Prostate gland (tissue), 2 donors: ENCODE results near the gene MAP3K7. TPM values are rescaled to one million over a fixed set of nuclear protein-coding genes. Genes with fewer than 3 reads are reported as not detected.
A peak's percentile ranks its signal among the peaks of the same experiment; 100 is the strongest.

Source experiments
- DNase-seq: peaks from one replicate; pipeline ENCODE4 v3.0.0-alpha.2; 2019; ENCODE audit warnings: low spot score
- H3K27ac ChIP-seq, 2 donors: fragments of 200-600 bp; sonication (generic); 2 replicates each; pipeline ENCODE4 v1.5.1; 2017 to 2019
- H3K27me3 ChIP-seq: fragments of 200-600 bp; sonication (generic); replicated peaks from 2 replicates; pipeline ENCODE4 v1.5.1; 2019; ENCODE audit not compliant: insufficient read depth
- H3K36me3 ChIP-seq, 2 donors: fragments of 200-600 bp; sonication (generic); 1 replicate in 1 of 2; 2 replicates in 1 of 2; pipeline versions ENCODE4 v1.5.1 to v1.8.1; 2017 to 2019
- H3K4me1 ChIP-seq: fragments of 200-600 bp; sonication (generic); replicated peaks from 2 replicates; pipeline ENCODE4 v1.5.1; 2019
- H3K4me3 ChIP-seq, 2 donors: fragments of 200-600 bp; sonication (generic); 2 replicates each; pipeline ENCODE4 v1.5.1; 2017 to 2019
- H3K9me3 ChIP-seq: fragments of 200-600 bp; sonication (generic); 2 replicates; pipeline ENCODE4 v1.5.1; 2017
- POLR2A ChIP-seq: fragments of 450-650 bp; IDR thresholded peaks from one replicate; pipeline ENCODE4 v1.6.1; 2016; ENCODE audit warnings: antibody characterized with exemption, mild to moderate bottlenecking
- POLR2AphosphoS5 ChIP-seq: sonication (generic); formaldehyde crosslinking; IDR thresholded peaks from one replicate; pipeline ENCODE4 v1.6.1; 2017; ENCODE audit warnings: antibody characterized with exemption
- WGBS: methylation state at CpG from one replicate; pipeline ENCODE4 v1.1.5; 2018; 5-methylcytosine and 5-hydroxymethylcytosine counted together
- intact Hi-C: fragments of 100-400 bp; cut with DNase I; formaldehyde crosslinking; loops from one replicate; pipeline ENCODE4 v1.14.2; 2022
- total RNA-seq, 2 donors: library from RNA; depleted of rRNA; stranded (reverse); fragments of >200 nt; gene quantifications; one replicate each; pipeline ENCODE4 v1.1.0, GENCODE V29; 2016
- TF ChIP-seq, protein P1 (sequence below), 4 experiments: fragments of 200-600 bp in 2 of 4; fragments of 450-650 bp in 2 of 4; sonication (generic) in 2 of 4; IDR thresholded peaks; 1 replicate in 3 of 4; 2 replicates in 1 of 4; pipeline ENCODE4 v1.5.1; 2016 to 2019; ENCODE audit warnings: antibody characterized with exemption in 4 of 4, mild to moderate bottlenecking in 2 of 4, moderate library complexity in 2 of 4

The MAP3K7 gene
- total RNA-seq, 2 donors from 2014 or later: 22.2 to 31.0 TPM

DNA sequence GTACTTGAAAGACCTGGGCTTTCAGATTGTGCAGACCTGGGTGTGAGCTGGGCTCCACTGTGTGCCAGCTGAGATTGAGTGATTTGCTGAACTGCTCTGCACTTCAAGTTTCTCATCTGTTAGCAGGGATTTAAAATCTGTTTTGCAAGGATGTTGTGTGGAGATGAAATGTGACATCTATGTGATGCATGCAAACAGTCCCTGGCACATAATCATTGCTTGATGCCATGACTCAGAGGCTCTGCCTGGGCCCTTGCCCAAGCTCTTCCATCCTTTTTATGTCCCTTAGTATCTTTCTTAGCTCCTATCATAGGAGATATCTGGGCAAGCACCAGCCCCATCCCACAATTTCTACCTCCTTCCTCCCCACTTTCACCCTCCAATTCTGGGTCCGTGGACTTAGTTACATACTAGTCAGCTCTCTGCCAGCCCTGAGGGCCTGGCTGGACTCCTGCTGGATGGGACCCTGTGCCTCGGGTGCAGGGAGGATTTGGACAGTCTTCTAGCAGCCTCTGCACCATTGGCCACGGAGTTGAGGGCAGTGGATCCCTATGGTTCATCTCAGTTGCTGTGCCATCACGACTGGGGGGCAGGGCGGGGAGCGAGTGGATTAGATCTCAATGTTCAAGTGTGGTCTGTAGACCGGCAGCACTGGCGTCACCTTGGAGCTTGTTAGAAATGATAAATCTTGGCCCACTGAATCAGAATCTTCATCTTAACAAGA lies 103.6 kb downstream of the MAP3K7 start:
- TF ChIP-seq POLR2A (no peak), POLR2AphosphoS5 (no peak)
- TF ChIP-seq, protein P1, sequence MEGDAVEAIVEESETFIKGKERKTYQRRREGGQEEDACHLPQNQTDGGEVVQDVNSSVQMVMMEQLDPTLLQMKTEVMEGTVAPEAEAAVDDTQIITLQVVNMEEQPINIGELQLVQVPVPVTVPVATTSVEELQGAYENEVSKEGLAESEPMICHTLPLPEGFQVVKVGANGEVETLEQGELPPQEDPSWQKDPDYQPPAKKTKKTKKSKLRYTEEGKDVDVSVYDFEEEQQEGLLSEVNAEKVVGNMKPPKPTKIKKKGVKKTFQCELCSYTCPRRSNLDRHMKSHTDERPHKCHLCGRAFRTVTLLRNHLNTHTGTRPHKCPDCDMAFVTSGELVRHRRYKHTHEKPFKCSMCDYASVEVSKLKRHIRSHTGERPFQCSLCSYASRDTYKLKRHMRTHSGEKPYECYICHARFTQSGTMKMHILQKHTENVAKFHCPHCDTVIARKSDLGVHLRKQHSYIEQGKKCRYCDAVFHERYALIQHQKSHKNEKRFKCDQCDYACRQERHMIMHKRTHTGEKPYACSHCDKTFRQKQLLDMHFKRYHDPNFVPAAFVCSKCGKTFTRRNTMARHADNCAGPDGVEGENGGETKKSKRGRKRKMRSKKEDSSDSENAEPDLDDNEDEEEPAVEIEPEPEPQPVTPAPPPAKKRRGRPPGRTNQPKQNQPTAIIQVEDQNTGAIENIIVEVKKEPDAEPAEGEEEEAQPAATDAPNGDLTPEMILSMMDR (IDR thresholded peaks at IDR 0.05): no peak
- no peak overlapping the region for H3K4me3 ChIP-seq
- WGBS: 83% methylated on average over 8 of the region's 8 CpGs
- H3K36me3 ChIP-seq: no peaks in the 10 kb centered on the region
- H3K4me1 ChIP-seq: no peaks in the 10 kb centered on the region
- intact Hi-C loops: no loop called here
- no peak for DNase-seq
- no peaks in the 10 kb centered on the region for H3K27me3 ChIP-seq
- H3K9me3 ChIP-seq: no peaks in the 10 kb centered on the region
- H3K27ac ChIP-seq: no peak overlapping the region

DNA sequence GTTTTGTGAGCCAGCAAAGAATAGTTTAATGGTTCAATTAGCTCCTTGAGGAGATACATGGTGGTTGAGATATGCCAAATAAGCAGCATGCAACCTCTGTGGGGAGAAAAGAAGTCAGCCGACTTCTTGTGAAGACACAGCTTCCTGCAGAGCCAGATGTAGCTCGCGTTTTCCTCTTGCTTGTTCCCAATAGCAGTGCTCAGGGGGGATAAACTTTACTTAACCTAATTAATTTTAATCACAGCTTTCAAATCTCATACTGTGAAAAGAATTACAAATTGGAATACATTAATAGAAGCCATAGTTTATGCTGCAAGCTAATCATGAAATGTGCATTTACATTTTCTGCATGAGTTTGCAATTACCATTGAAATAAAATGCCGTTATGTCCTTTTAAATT lies 106.2 kb downstream of the MAP3K7 start:
- no peak for TF ChIP-seq POLR2AphosphoS5
- TF ChIP-seq POLR2A: no peak
- TF ChIP-seq, protein P1 (IDR thresholded peaks at IDR 0.05): no peak
- Histone ChIP-seq H3K27ac (no peak overlapping the region), H3K4me1 (no peaks in the 10 kb centered on the region), H3K27me3 (no peaks in the 10 kb centered on the region), H3K4me3 (no peak overlapping the region), H3K9me3 (no peaks in the 10 kb centered on the region), H3K36me3 (no peaks in the 10 kb centered on the region)
- intact Hi-C loops: no loop called here
- DNase-seq: no peak
- 92% methylated on average over 4 of the region's 4 CpGs for WGBS

DNA sequence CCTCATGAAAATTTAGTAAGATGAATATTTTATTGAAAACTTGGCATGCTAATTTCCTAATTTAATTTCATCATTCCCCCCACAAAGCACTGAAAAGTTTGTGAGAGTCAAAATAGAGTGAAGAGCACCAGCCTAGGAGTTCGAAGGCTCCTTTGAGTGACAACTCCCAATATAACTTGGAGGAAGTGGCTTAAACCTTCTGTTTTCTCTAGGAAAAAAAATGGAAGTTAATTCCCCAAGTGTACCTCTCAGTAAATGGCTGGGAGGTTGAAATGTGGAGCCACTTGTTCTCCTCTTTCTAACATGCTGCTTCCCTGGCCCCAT lies 107.3 kb downstream of the MAP3K7 start:
- 92% methylated on average over 1 of the region's 1 CpG for WGBS
- H3K27ac ChIP-seq: no peak overlapping the region
- H3K4me1 ChIP-seq: no peaks in the 10 kb centered on the region
- H3K4me3 ChIP-seq: no peak overlapping the region
- no peaks in the 10 kb centered on the region for H3K36me3 ChIP-seq
- TF ChIP-seq POLR2AphosphoS5: no peak
- no peak for TF ChIP-seq POLR2A
- TF ChIP-seq, protein P1 (IDR thresholded peaks at IDR 0.05): no peak
- H3K27me3 ChIP-seq: no peaks in the 10 kb centered on the region
- H3K9me3 ChIP-seq: no peaks in the 10 kb centered on the region
- DNase-seq: no peak
- intact Hi-C loops: loop anchor here (1.0 to 10.0 kb wide), 7 partner anchors 87 to 539 kb away; partner anchors contain the start of gene BACH2

DNA sequence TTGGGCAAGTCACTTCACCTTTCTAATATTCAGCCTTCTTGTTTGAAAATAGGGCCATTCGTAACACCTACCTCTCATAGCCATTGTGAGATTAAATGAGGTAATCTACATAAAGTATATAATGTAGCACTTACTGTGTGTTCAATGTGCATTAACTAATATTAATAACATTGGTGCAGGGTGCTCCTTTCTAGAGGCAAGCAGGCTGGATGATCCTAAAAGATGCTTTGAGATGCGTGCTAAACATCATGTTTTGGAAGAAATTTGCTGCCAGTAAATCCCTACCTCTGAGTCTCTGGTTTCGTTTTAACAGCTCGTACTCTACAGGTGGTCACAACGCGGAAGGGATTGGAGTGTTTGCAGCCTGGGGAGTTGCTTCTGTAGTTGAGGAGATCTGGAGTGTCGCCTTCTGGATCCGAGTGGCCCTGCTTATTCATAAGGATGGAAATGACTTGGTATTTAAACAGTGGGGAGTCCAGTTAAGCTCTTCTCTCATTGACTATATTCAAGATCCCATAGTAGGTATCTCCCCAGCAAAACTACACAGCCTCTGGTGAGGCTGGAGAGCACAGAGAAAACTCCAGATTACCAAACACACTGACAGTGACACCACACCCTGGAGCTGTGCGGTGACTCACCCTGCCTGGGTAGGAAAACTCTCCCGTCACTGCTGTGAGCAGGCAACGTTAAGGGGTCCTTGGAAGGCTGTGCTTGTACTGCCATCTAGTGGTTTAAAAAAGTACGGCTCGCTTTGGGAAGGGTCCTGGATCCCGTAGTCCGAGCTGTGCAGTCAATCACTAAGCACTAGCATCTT lies 107.9 kb downstream of the MAP3K7 start:
- no peak overlapping the region for H3K27ac ChIP-seq
- intact Hi-C loops: loop anchor here (1.0 to 10.0 kb wide), 7 partner anchors 87 to 539 kb away; partner anchors contain the start of gene BACH2
- WGBS: 40% methylated on average over 15 of the region's 15 CpGs
- no peaks in the 10 kb centered on the region for H3K9me3 ChIP-seq
- H3K36me3 ChIP-seq: no peaks in the 10 kb centered on the region
- peak; percentile 91 for DNase-seq
- no peak for TF ChIP-seq POLR2A
- TF ChIP-seq, protein P1 (IDR thresholded peaks at IDR 0.05): peak; percentile 85 to 93 (median 92)
- TF ChIP-seq POLR2AphosphoS5: peak; percentile 85
- H3K4me1 ChIP-seq: no peaks in the 10 kb centered on the region
- H3K4me3 ChIP-seq: no peak overlapping the region
- H3K27me3 ChIP-seq: no peaks in the 10 kb centered on the region
